ENCODE data around the gene GUCY2D. TPM values are rescaled to one million over a fixed set of nuclear protein-coding genes. Genes with fewer than 3 reads are reported as not detected.

GUCY2D gene
- total RNA-seq, 2 donors from 2014 or later, result 1.2 to 1.6 TPM

DNA sequence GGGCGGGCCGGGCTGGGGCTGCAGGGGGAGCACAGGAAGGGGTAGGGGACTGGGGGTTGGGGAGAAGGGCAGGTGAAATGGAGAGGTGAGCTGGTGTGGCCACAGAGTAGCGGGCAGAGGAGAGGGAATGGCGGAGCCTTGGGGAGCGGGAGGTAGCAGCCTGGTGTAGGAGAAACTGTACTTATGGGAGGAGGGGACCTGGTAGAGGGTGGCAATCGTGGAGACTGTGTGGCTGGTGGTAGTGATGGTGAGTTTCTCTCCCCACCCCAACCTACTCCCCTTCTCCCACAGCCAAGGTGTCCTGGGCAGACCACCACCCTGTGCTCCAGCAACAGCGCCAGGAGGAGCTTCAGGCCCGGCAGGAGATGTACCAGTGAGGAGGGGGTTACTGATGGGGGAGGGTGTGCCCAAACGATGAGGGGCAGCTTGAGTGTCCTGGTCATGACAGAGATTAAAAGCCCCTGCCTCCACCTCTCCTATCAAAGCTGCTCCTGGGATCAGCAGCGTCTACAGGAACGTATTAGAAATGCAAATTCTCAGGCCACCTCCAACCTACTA is 37.3 kb downstream of the GUCY2D start:
- Histone ChIP-seq H3K4me1 (ENCODE audit: control insufficient read depth, insufficient read depth, low read length) (no peaks in the 10 kb centered on the region), H3K27ac (ENCODE audit: low read depth, low read length) (no peak overlapping the region), H3K4me3 (ENCODE audit: low read length) (peak overlapping the region; percentile 64), H3K9me3 (ENCODE audit: control insufficient read depth, low read length) (peaks cover 7% of the 10 kb centered on the region), H3K36me3 (ENCODE audit: control insufficient read depth, insufficient read depth, low read length) (no peaks in the 10 kb centered on the region), H3K9ac (ENCODE audit: extremely low read depth, low read length, poor library complexity, severe bottlenecking) (no peak overlapping the region), H3K27me3 (ENCODE audit: control insufficient read depth, insufficient read depth, low read length, poor library complexity, severe bottlenecking) (peaks cover 7% of the 10 kb centered on the region)
- H3K4me1 Mint-ChIP-seq, result no peaks in the 10 kb centered on the region
- H3K36me3 Mint-ChIP-seq (ENCODE audit: low read depth), result no peaks in the 10 kb centered on the region
- TF ChIP-seq, protein P1, sequence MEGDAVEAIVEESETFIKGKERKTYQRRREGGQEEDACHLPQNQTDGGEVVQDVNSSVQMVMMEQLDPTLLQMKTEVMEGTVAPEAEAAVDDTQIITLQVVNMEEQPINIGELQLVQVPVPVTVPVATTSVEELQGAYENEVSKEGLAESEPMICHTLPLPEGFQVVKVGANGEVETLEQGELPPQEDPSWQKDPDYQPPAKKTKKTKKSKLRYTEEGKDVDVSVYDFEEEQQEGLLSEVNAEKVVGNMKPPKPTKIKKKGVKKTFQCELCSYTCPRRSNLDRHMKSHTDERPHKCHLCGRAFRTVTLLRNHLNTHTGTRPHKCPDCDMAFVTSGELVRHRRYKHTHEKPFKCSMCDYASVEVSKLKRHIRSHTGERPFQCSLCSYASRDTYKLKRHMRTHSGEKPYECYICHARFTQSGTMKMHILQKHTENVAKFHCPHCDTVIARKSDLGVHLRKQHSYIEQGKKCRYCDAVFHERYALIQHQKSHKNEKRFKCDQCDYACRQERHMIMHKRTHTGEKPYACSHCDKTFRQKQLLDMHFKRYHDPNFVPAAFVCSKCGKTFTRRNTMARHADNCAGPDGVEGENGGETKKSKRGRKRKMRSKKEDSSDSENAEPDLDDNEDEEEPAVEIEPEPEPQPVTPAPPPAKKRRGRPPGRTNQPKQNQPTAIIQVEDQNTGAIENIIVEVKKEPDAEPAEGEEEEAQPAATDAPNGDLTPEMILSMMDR (conservative IDR thresholded peaks at IDR 0.05), result no peak
- H3K9me3 Mint-ChIP-seq, result peaks cover 2% of the 10 kb centered on the region
- peak overlapping the region; percentile 30 for H3K4me3 Mint-ChIP-seq
- DNase-seq, result no peak
- H3K27me3 Mint-ChIP-seq (ENCODE audit: insufficient read depth), result peaks cover 44% of the 10 kb centered on the region
- 92% methylated on average over 10 of the region's 11 CpGs; no CpG with 5 or more reads in 1 of the 2 experiments for WGBS, 2 experiments (ENCODE audit: insufficient coverage in 1 of 2, insufficient read length in 1 of 2)
- no peak overlapping the region for H3K27ac Mint-ChIP-seq

DNA sequence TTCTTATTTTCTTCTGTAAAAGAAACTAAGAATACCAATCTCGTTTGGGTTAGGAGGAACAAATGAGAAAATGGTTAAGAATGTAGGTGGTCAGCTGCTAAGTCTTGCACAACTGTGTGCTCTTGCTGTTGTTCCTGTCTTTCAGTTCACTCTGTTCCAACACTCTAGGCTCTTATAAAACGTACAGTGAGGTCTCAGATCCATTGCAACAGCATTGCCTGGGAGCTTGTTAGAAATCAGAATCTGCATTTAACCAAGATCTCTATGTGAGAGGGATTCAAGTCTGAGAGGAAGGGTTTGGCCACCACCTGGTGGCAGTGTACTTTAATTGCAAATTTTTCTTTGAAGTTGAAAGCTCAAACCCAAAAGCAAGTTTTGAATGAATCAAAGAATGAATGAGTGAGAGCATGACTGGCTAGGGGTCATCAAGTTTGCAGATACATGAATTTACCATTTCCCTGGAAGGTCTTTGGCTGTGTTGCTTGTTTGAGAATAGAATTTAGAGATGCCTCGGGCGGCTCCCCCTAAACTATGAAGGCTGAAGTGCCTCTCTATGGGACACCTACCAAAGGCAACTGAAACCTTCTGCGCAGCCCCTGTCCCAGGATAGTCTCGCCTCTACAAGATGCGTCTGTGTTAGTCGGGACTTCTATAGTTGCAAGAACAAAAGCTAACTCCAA is 39.0 kb downstream of the GUCY2D start:
- H3K9me3 ChIP-seq (ENCODE audit: control insufficient read depth, low read length), result peaks cover 7% of the 10 kb centered on the region
- no peak overlapping the region for H3K4me3 Mint-ChIP-seq
- no peaks in the 10 kb centered on the region for H3K4me1 ChIP-seq (ENCODE audit: control insufficient read depth, insufficient read depth, low read length)
- no peaks in the 10 kb centered on the region for H3K4me1 Mint-ChIP-seq
- H3K9me3 Mint-ChIP-seq, result peaks cover 2% of the 10 kb centered on the region
- H3K27ac ChIP-seq (ENCODE audit: low read depth, low read length), result no peak overlapping the region
- H3K4me3 ChIP-seq (ENCODE audit: low read length), result peak overlapping the region; percentile 60
- H3K27ac Mint-ChIP-seq, result no peak overlapping the region
- no peaks in the 10 kb centered on the region for H3K36me3 Mint-ChIP-seq (ENCODE audit: low read depth)
- H3K9ac ChIP-seq (ENCODE audit: extremely low read depth, low read length, poor library complexity, severe bottlenecking), result peak overlapping the region; percentile 24
- whole genome bisulfite sequencing, 2 experiments (ENCODE audit: insufficient coverage in 1 of 2, insufficient read length in 1 of 2), result 67 to 75% methylated on average over 6 to 8 of the region's 8 CpGs
- TF ChIP-seq, protein P1 (conservative IDR thresholded peaks at IDR 0.05), result peak; percentile 82
- no peaks in the 10 kb centered on the region for H3K36me3 ChIP-seq (ENCODE audit: control insufficient read depth, insufficient read depth, low read length)
- peak; percentile 84 for DNase-seq
- peaks cover 58% of the 10 kb centered on the region for H3K27me3 Mint-ChIP-seq (ENCODE audit: insufficient read depth)
- peaks cover 18% of the 10 kb centered on the region for H3K27me3 ChIP-seq (ENCODE audit: control insufficient read depth, insufficient read depth, low read length, poor library complexity, severe bottlenecking)

DNA sequence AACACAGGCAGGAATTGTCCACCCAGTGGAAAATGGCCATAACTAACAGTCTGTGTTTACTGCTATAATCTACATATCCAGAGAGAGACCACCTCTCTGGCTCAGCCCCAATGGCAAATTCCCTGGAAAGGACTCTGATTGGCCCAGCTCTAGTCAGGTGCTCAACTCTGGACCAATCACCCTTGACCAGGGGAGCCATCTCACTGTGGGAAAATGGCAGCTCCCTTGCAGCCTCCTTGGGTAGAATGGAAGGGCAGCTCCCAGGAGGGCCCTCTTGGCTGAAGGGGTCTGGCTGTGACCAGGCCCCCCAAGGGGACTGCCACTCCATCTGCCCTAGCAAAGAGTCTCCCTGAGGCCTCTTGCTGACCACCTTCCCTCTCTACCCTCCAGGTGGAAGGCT is 39.6 kb downstream of the GUCY2D start:
- Mint-ChIP-seq H3K4me3 (no peak overlapping the region), H3K27me3 (ENCODE audit: insufficient read depth) (peaks cover 64% of the 10 kb centered on the region), H3K27ac (no peak overlapping the region), H3K4me1 (no peaks in the 10 kb centered on the region), H3K9me3 (peaks cover 2% of the 10 kb centered on the region), H3K36me3 (ENCODE audit: low read depth) (no peaks in the 10 kb centered on the region)
- Histone ChIP-seq H3K9ac (ENCODE audit: extremely low read depth, low read length, poor library complexity, severe bottlenecking) (no peak overlapping the region), H3K36me3 (ENCODE audit: control insufficient read depth, insufficient read depth, low read length) (no peaks in the 10 kb centered on the region), H3K27ac (ENCODE audit: low read depth, low read length) (no peak overlapping the region), H3K4me3 (ENCODE audit: low read length) (no peak overlapping the region), H3K4me1 (ENCODE audit: control insufficient read depth, insufficient read depth, low read length) (no peaks in the 10 kb centered on the region), H3K9me3 (ENCODE audit: control insufficient read depth, low read length) (peaks cover 7% of the 10 kb centered on the region), H3K27me3 (ENCODE audit: control insufficient read depth, insufficient read depth, low read length, poor library complexity, severe bottlenecking) (peaks cover 23% of the 10 kb centered on the region)
- TF ChIP-seq, protein P1 (conservative IDR thresholded peaks at IDR 0.05), result no peak
- no peak for DNase-seq

Measured in endodermal cell (in vitro differentiated cells).